BE2C (cell line): Measurements from ENCODE around the gene PARP15.
A peak's percentile ranks its signal among the peaks of the same experiment; 100 is the strongest.

Experiments
- DNase-seq: peaks from one replicate; pipeline ENCODE4 v3.0.0-alpha.2; 2020
- H3K27me3 ChIP-seq: fragments of 250-450 bp; sonication (Bioruptor Pico); 2 replicates; pipeline ENCODE4 v1.5.1; 2020; ENCODE audit warnings: mild to moderate bottlenecking
- H3K36me3 ChIP-seq: fragments of 250-450 bp; sonication (Bioruptor Pico); 2 replicates; pipeline ENCODE4 v1.5.1; 2020; ENCODE audit warnings: mild to moderate bottlenecking
- H3K4me1 ChIP-seq: fragments of 250-450 bp; sonication (Bioruptor Pico); 2 replicates; pipeline ENCODE4 v1.5.1; 2020
- H3K4me3 ChIP-seq: 2 replicates; pipeline ENCODE4 v1.5.1; 2011; ENCODE audit warnings: low read depth, low read length
- H3K9me3 ChIP-seq: fragments of 250-450 bp; sonication (Bioruptor Pico); 2 replicates; pipeline ENCODE4 v1.5.1; 2020
- CTCF ChIP-seq: IDR thresholded peaks from 2 replicates; pipeline ENCODE4 v1.5.1; 2012; ENCODE audit warnings: mild to moderate bottlenecking, low read depth, low read length

Gene PARP15

GRCh38 chr3:122662505-122662904 is 85.1 kb downstream of the PARP15 start:
- no peak for TF ChIP-seq CTCF
- no peak overlapping the region for H3K4me3 ChIP-seq
- no peaks in the 10 kb centered on the region for H3K9me3 ChIP-seq
- no peaks in the 10 kb centered on the region for H3K36me3 ChIP-seq
- H3K27me3 ChIP-seq: peaks cover 5% of the 10 kb centered on the region; the same call in 1 of the 2 replicates
- peaks cover 10% of the 10 kb centered on the region for H3K4me1 ChIP-seq
- no peak for DNase-seq

GRCh38 chr3:122665226-122665786 is 87.9 kb downstream of the PARP15 start:
- Histone ChIP-seq H3K4me1 (peaks cover 10% of the 10 kb centered on the region), H3K9me3 (no peaks in the 10 kb centered on the region), H3K27me3 (no peaks in the 10 kb centered on the region; the same call in 1 of the 2 replicates), H3K4me3 (no peak overlapping the region), H3K36me3 (no peaks in the 10 kb centered on the region)
- peak; percentile 38; the same call in 1 of the 2 replicates for TF ChIP-seq CTCF
- no peak for DNase-seq

- TF ChIP-seq CTCF: no peak
- no peaks in the 10 kb centered on the region; the same call in 1 of the 2 replicates for H3K27me3 ChIP-seq
- H3K36me3 ChIP-seq: no peaks in the 10 kb centered on the region
- no peak overlapping the region for H3K4me3 ChIP-seq
- H3K4me1 ChIP-seq: peaks cover 10% of the 10 kb centered on the region
- no peaks in the 10 kb centered on the region for H3K9me3 ChIP-seq
- DNase-seq: no peak
These were observed 88.4 kb downstream of the PARP15 start for GRCh38 chr3:122665881-122666280.

- no peak for TF ChIP-seq CTCF
- no peak for DNase-seq
- no peaks in the 10 kb centered on the region for H3K36me3 ChIP-seq
- no peak overlapping the region for H3K4me3 ChIP-seq
- no peaks in the 10 kb centered on the region for H3K9me3 ChIP-seq
- H3K27me3 ChIP-seq: no peaks in the 10 kb centered on the region; the same call in 1 of the 2 replicates
- H3K4me1 ChIP-seq: peaks cover 10% of the 10 kb centered on the region
These were observed 91.7 kb downstream of the PARP15 start for GRCh38 chr3:122668930-122669730.

- H3K4me3 ChIP-seq: no peak overlapping the region
- TF ChIP-seq CTCF: no peak
- no peaks in the 10 kb centered on the region for H3K36me3 ChIP-seq
- no peaks in the 10 kb centered on the region for H3K27me3 ChIP-seq
- DNase-seq: no peak
- no peaks in the 10 kb centered on the region for H3K4me1 ChIP-seq
- no peaks in the 10 kb centered on the region for H3K9me3 ChIP-seq
These were observed 94.1 kb downstream of the PARP15 start for GRCh38 chr3:122671553-122671952.

GRCh38 chr3:122674339-122674738 is 96.9 kb downstream of the PARP15 start:
- H3K9me3 ChIP-seq: no peaks in the 10 kb centered on the region
- no peaks in the 10 kb centered on the region for H3K27me3 ChIP-seq
- DNase-seq: no peak
- 0 out of 2 replicates have a peak, but pooled peaks cover 2% of the 10 kb centered on the region for H3K4me1 ChIP-seq
- H3K36me3 ChIP-seq: no peaks in the 10 kb centered on the region
- no peak for TF ChIP-seq CTCF
- H3K4me3 ChIP-seq: no peak overlapping the region
